ENCODE results near the gene GRM4.

GRM4 gene

GRCh38 chr6:33980176-33981175, 165.4 kb downstream of the GRM4 start:
- DNase-seq (ENCODE audit: low read depth in 2 of 2) = no peak

DNA sequence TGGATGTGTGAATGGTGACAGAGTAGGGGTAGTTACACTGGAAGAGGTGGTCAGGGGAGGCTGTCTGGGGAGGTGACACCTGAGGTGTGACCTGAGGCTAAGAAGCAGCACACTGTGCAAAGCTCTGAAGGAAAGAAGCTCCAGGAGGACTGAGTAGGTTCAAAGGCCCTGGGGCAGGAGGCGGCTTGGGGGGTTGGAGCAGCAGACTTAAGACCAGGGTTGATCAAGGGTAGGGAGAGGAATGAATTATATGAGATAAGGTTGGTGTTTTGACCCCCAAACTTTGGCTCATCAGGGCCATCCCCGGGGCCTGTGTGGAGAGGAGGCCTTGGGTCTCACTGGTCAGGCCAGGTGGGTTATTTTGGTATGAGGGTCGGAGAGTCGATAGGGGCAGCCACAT, 166.1 kb downstream of the GRM4 start:
- DNase-seq (ENCODE audit: low read depth in 2 of 2) = no peak

DNA sequence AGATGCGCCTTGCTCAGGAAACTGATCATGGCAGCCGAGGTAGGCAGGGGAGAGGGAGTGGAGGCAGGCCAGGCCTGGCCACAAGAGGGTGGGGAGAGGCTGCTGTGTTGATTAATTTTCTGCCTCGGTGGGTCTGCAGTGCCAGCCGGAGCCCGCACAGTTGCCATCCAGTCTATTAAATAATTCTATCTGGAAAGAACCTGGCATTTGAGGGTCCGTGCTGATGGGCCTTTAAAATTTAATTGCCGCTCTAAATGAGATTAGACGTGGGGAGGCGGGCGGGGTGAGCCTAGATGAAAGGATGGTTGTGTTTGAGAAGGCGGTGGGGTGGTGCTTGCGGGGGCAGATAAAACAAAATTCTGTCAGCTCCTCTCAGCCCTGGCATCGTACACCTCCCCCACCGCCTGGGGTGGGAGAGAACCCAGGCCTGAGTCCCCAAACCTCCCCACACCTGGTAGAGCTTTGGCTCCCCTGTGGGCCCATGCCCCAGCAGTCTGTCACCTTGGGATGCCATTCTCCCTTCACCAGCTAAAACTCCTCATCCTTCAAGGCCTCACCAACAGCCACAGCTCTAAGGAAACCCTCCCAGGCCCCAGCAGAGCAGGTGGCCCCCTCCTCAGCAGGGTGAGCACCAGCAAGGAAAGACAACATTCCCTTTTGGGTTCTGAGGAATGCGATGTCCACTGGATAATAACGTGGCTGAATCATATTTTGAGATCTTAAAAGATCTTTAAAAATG, 167.3 kb downstream of the GRM4 start:
- no peak for DNase-seq (ENCODE audit: low read depth in 2 of 2)

GRCh38 chr6:33977606-33978411, 168.1 kb downstream of the GRM4 start:
- DNase-seq (ENCODE audit: low read depth in 2 of 2) = no peak

- no peak for DNase-seq (ENCODE audit: low read depth in 2 of 2)
Observed at GRCh38 chr6:33976437-33977360, 169.2 kb downstream of the GRM4 start.

- DNase-seq (ENCODE audit: low read depth in 2 of 2) = no peak
Observed at GRCh38 chr6:33975661-33976436, 170.0 kb downstream of the GRM4 start.

GRCh38 chr6:33974471-33974870, 171.4 kb downstream of the GRM4 start:
- no peak for DNase-seq (ENCODE audit: low read depth in 2 of 2)

GRCh38 chr6:33974030-33974429, 171.9 kb downstream of the GRM4 start:
- no peak for DNase-seq (ENCODE audit: low read depth in 2 of 2)

DNA sequence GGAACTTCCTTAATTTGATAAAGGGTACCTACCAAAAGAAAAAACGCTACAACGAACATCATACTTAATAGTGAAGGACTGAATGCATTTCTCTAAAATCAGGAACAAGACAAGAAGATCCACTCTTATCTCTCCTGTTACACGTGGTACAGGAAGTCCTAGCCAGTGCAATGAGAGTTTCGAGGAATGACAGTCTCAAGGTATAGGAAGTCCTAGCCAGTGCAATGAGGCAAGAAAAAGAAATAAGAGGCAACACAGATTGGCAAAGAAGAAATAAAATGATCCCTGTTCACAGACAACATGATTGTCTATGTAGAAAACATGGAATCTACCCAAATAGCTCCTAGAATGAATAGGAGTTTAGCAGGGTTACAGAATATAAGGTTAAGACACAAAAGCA, 174.3 kb downstream of the GRM4 start:
- no peak for DNase-seq (ENCODE audit: low read depth in 2 of 2)
